Ramos (cell line): ENCODE data around the gene GM2A.
"Not testable (repeated sequence)": the region's sequence is repeated elsewhere in the genome, so short reads cannot be mapped to it uniquely, and the experiment has no call there.

Source experiments
- in situ Hi-C: fragments of 300-500 bp; cut with MboI; formaldehyde crosslinking; loops from one replicate; pipeline ENCODE4 v1.14.3; 2022; ENCODE audit warnings: low sequenced_read_pairs; ENCODE audit not compliant: unreplicated experiment

Gene GM2A

DNA sequence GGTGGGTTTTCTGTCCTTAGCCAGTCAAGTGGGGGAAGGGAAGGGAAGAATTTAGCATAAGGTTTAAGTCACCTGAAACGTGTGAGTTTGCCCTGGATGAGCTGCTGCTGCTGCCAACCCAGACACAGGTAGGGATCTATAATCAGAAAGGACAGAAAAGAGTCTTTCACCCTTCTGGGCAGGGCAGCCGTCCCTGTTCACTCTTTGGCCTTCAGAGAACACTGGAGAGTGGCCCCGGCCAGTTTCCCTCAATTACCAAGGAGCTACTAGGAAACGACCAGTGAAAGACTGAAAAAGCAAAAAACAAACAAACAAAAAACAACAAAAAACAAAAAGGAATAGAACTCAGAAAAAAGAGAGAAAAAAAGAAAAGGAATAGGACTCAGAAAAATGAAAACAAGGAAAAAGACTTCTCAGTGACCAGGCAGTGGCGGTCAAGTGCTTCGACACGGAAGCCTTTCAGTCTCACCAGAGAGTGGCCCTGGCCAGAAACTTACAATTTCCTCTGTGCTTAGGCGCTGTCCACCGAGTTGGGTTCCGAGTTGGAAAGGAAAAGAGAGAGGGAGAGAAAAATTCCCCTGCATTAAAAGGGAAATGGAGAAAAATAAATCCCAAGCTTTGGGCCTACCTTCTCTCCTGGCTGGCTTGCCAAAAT is 2.5 kb upstream of the GM2A start:
- in situ Hi-C loops, result no loop called here

DNA sequence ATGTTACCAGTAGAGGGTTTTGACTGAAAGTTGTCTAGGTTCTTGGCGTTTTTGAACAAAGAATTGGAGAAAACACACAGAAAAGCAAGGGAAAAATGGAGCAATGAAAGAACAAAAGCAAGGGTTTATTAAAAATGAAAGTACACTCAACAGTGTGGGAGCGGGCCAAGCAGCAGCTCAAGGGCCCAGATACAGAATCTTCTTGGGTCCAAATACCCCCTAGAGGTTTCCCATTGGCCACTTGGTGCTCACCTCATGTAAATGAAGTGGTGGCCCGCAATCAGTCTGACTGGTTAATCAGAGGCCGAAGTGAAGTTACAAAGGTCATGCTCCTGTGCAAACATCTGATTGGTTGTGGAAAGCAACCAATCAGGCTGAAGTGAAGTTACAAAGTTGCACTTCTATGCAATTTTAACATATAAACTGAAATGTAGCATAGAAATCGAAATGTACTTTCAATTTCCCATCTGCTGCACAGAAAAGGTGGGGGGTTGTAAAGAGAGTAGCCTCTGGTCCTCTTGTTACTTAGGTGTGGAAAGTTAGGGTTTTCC is 1.9 kb upstream of the GM2A start:
- in situ Hi-C loops, result no loop called here

GRCh38 chr5:151251621-151252020 is 1.4 kb upstream of the GM2A start:
- in situ Hi-C loops, result no loop called here

DNA sequence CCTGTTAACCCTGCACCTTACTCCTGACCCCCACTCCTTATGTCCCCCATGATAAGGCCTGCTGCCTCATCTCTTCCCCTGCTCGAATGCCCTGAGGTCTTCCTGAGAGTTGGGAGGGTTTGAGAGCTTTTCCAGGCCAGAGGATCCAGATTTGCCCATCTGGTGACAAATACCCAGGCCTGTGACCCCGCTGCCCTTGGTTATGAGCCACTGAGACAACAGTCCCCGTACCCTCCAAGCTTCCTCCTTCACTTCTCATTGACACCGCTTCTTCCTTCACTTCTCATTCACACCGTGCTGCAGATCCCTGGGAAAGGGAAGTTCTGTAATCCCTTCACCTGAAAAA is 593 bp downstream of the GM2A start:
- in situ Hi-C loops, result no loop called here

- in situ Hi-C loops, result no loop called here
Observed at GRCh38 chr5:151254556-151254955, 1.6 kb downstream of the GM2A start.

- in situ Hi-C loops, result not testable (repeated sequence)
Observed at GRCh38 chr5:151254990-151255389, 2.0 kb downstream of the GM2A start.

- in situ Hi-C loops, result no loop called here
Observed at GRCh38 chr5:151255621-151256286, 2.8 kb downstream of the GM2A start.

- in situ Hi-C loops, result no loop called here
Observed at GRCh38 chr5:151257731-151258181, 4.8 kb downstream of the GM2A start.

DNA sequence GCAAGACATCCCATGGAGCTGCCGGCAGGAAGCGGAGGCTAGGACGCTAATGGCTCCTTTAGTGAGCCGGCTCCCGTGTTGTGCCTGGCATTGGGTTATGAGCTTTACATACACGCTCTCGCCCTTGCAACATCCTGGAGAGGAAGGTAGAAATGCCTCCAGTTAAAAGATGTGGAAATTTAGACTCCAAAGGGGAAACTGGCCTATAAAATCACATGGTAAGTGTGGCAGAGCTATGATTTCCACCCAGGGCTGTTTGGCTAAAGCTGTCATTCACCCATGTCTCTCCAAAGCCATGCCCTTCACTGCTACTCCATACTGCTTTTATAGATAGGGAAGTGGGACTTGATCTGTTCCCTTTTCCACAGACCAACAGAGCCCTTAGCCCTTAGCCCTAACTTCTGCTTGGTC is 5.2 kb downstream of the GM2A start:
- in situ Hi-C loops, result no loop called here

GRCh38 chr5:151258816-151259215 is 5.8 kb downstream of the GM2A start:
- in situ Hi-C loops, result no loop called here

DNA sequence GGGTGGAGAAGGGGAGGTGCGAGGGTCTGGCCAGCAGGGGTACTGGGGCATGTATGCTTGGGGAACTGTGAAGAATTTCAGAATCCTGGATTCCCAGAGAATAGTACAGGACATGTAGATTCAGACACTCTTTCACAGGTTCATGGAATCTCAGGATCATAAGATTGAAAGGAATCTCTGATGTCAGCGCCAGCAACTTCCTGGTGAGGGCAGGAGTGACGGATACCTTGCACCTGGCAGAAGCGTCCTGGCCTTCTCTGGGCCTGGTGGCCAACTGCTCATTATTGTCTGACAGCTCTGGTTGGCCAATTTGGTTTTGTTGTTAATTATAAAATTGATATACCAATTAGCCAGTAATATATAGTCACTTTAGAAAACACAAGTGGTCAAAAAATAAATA is 6.9 kb downstream of the GM2A start:
- in situ Hi-C loops, result no loop called here

- in situ Hi-C loops, result no loop called here
Observed at GRCh38 chr5:151262532-151262931, 9.5 kb downstream of the GM2A start.

GRCh38 chr5:151264113-151264512 is 11.1 kb downstream of the GM2A start:
- in situ Hi-C loops, result no loop called here

GRCh38 chr5:151267491-151268260 is 14.7 kb downstream of the GM2A start:
- in situ Hi-C loops, result no loop called here

DNA sequence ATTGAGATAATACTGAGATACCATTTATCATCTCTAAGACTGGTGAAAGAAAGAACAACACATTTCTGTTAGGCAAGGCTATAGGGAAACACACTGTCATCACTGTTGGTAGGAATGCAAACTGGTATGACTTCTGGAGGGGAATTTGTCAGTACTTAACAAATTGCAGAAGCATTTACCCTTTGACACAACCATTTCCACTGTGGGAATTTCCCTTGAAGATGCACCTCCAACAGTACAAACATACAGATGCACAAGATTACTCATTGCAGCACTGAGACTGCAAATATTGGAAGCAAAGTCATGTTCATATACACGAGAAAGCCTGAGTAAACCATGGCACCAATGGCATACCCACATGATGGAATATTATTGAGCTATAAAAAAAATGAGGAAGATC is 17.6 kb downstream of the GM2A start:
- in situ Hi-C loops, result no loop called here

DNA sequence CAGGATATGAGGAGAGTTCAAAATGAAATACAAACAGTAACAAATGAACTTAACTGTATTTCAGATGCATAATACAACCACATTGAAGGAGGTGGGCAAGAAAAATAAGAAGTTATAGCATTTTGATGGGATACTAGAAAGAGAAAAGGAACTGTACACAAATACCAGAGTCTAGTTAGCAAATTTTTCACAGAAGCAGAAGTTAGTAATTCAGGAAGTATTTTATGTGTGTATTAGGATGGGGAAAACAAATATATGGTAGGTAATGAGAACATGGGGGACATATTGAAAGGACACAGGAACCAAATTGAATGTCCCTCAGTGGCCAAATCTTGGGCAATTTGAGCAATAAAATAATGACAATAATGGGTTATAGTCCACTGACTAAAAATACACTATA is 18.4 kb downstream of the GM2A start:
- in situ Hi-C loops, result no loop called here

GRCh38 chr5:151274666-151275065 is 21.7 kb downstream of the GM2A start:
- in situ Hi-C loops, result no loop called here

DNA sequence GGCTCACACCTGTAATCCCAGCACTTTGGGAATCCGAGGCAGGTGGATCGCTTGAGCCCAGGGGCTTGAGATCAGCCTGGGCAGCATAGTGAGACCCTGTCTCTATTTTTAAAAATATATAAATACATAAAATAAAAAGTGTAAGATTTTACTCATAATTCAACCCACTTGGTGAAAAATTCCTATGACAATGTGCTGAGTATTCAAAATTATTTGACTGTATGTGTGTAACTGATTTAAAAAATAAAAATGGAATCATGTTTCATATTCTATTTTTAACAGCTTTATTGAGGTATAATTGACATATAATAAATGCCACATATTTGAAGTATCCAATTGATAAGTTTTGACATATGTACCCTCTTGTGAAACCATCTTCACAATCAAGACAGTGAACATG is 22.8 kb downstream of the GM2A start:
- in situ Hi-C loops, result no loop called here

- in situ Hi-C loops, result no loop called here
Observed at GRCh38 chr5:151278845-151279244, 25.9 kb downstream of the GM2A start.

DNA sequence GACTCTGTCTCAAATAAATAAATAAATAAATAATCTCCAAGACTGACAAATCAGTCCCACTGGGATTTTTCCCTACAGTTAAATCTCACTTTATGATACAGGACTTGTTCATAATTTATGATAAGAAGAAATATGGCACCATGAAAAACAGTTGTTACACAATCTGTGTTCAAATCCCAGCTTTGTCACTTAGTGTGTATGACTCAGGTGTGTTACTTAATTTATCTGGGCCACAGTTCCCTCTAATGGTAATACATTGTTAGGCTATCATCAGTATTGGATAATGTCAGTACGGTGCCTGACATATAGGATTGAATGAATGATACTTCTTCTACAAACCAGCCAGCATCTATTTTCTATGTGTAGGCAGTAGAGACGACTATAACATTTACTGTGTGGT is 27.5 kb downstream of the GM2A start:
- in situ Hi-C loops, result no loop called here

DNA sequence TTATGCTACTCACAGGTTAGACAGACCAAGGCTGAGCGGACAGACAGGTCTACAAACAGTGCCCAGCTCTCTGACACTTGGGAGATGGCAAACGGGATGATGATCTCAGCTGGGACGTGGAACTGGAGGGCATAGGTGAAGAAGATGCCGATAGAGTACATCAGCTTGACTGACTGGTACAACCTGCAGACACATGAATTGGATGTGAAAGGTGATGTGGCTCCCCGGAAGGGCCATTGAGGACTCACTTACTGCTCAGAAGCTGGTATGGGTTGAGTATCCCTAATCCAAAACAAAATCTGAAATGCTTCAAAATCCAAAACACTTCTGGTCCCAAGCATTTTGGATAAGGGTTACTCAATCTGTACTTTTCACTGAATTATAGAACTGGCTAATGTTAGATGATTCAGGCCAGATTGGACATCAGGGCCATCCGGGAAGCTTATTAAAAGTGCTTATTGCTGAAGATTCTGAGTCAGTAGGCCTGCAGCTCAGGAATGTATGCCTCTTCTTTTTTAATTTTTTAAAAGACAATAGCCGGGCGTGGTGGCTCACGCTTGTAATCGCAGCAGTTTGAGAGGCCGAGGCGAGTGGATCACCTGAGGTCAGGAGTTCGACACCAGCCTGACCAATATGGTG is 28.1 kb downstream of the GM2A start:
- in situ Hi-C loops, result no loop called here
